IMR-90 (cell line): ENCODE results near the gene LTO1. TPM values are rescaled to one million over a fixed set of nuclear protein-coding genes. Genes with fewer than 3 reads are reported as not detected.

ENCODE experiments used
- ATAC-seq: fragments of 200-7000 bp; cut with Tn5 transposase; 2 replicates; pipeline ENCODE4 v1.9.1; 2020; ENCODE audit warnings: low read depth, mild to moderate bottlenecking, moderate library complexity
- BruUV-seq: library from RNA; stranded (reverse); fragments of 400-500 nt; replicated peaks from 2 replicates; lab custom pipeline; 2021; lab: Mats Ljungman, UMichigan
- CTCF ChIA-PET: fragments of 300-600 bp; formaldehyde crosslinking; extraction: SDS; loops from one replicate; lab custom pipeline; 2021; ENCODE audit warnings: antibody characterized with exemption; lab: Yijun Ruan, JAX
- POLR2A ChIA-PET: fragments of 300-600 bp; sonication (Branson Sonifier 250); formaldehyde crosslinking; loops from one replicate; lab custom pipeline; 2022; ENCODE audit warnings: antibody characterized with exemption; ENCODE audit not compliant: unreplicated experiment; lab: Charles Lee
- DNase-seq: peaks from one replicate; pipeline ENCODE4 v3.0.0; 2013
- H2AFZ ChIP-seq: replicated peaks from 2 replicates; pipeline ENCODE3; 2013; ENCODE audit warnings: low read length, mild to moderate bottlenecking; ENCODE audit not compliant: poor library complexity
- H2AK5ac ChIP-seq: 2 replicates; pipeline ENCODE4 v1.6.1; 2013; ENCODE audit warnings: low read depth, low read length, inconsistent platforms
- H2AK9ac ChIP-seq: replicated peaks from 2 replicates; pipeline ENCODE3; 2013; ENCODE audit warnings: mild to moderate bottlenecking, low read depth, low read length, moderate library complexity; ENCODE audit not compliant: poor library complexity
- H2BK120ac ChIP-seq: 2 replicates; pipeline ENCODE4 v1.6.1; 2013; ENCODE audit warnings: low read depth, low read length, inconsistent platforms
- H2BK15ac ChIP-seq: 3 replicates; pipeline ENCODE4 v1.6.1; 2013; ENCODE audit warnings: low read depth, low read length, inconsistent platforms
- H2BK20ac ChIP-seq: 2 replicates; pipeline ENCODE4 v1.6.1; 2013; ENCODE audit warnings: low read depth, mild to moderate bottlenecking, inconsistent platforms, low read length, moderate library complexity
- H2BK5ac ChIP-seq: 2 replicates; pipeline ENCODE4 v1.6.1; 2013; ENCODE audit warnings: mild to moderate bottlenecking, low read depth, low read length, inconsistent platforms; ENCODE audit not compliant: poor library complexity, severe bottlenecking
- H3K14ac ChIP-seq: replicated peaks from 2 replicates; pipeline ENCODE4 v1.6.1; 2013; ENCODE audit warnings: low read depth, low read length, inconsistent platforms
- H3K18ac ChIP-seq: 2 replicates; pipeline ENCODE4 v1.6.1; 2013; ENCODE audit warnings: low read depth, low read length, control low read depth
- H3K23ac ChIP-seq: 2 replicates; pipeline ENCODE4 v1.6.1; 2013; ENCODE audit warnings: low read depth, low read length, inconsistent platforms
- H3K27ac ChIP-seq: 2 replicates; pipeline ENCODE4 v1.5.1; 2013; ENCODE audit warnings: mild to moderate bottlenecking, control low read depth, low read length; ENCODE audit not compliant: insufficient read depth
- H3K27me3 ChIP-seq: 2 replicates; pipeline ENCODE4 v1.6.1; 2013; ENCODE audit warnings: low read length; ENCODE audit not compliant: control insufficient read depth, insufficient read depth
- H3K36me3 ChIP-seq: 2 replicates; pipeline ENCODE4 v1.6.1; 2013; ENCODE audit warnings: low read length, mixed read lengths; ENCODE audit not compliant: control insufficient read depth, insufficient read depth
- H3K4ac ChIP-seq: 2 replicates; pipeline ENCODE4 v1.6.1; 2013; ENCODE audit warnings: low read depth, low read length, inconsistent platforms
- H3K4me1 ChIP-seq: 2 replicates; pipeline ENCODE4 v1.6.1; 2013; ENCODE audit warnings: low read length, mixed read lengths; ENCODE audit not compliant: control insufficient read depth, insufficient read depth
- H3K4me2 ChIP-seq: 2 replicates; pipeline ENCODE4 v1.6.1; 2013; ENCODE audit warnings: low read depth, mild to moderate bottlenecking, control low read depth, low read length, moderate library complexity
- H3K4me3 ChIP-seq: 2 replicates; pipeline ENCODE4 v1.5.1; 2013; ENCODE audit warnings: low read depth, mild to moderate bottlenecking, control low read depth, low read length, moderate library complexity; ENCODE audit not compliant: insufficient read depth
- H3K56ac ChIP-seq: 2 replicates; pipeline ENCODE4 v1.6.1; 2013; ENCODE audit warnings: low read length, inconsistent platforms; ENCODE audit not compliant: insufficient read depth; ENCODE audit errors: extremely low read depth
- H3K79me1 ChIP-seq, 2 experiments: 2 replicates each; pipeline ENCODE4 v1.6.1; 2013; ENCODE audit warnings: low read length in 2 of 2, inconsistent platforms in 1 of 2, low read depth in 1 of 2
- H3K9ac ChIP-seq: 2 replicates; pipeline ENCODE4 v1.6.1; 2013; ENCODE audit warnings: low read depth, low read length, control low read depth
- H3K9me1 ChIP-seq: 2 replicates; pipeline ENCODE4 v1.6.1; 2013; ENCODE audit warnings: low read length, inconsistent platforms; ENCODE audit not compliant: insufficient read depth
- H3K9me3 ChIP-seq: 2 replicates; pipeline ENCODE4 v1.6.1; 2013; ENCODE audit warnings: low read length; ENCODE audit not compliant: control insufficient read depth, insufficient read depth
- H4K20me1 ChIP-seq: 2 replicates; pipeline ENCODE4 v1.6.1; 2013; ENCODE audit warnings: low read length, inconsistent platforms; ENCODE audit not compliant: insufficient read depth
- H4K5ac ChIP-seq: 2 replicates; pipeline ENCODE4 v1.6.1; 2013; ENCODE audit warnings: mild to moderate bottlenecking, low read depth, low read length, control low read depth
- H4K8ac ChIP-seq, 2 experiments: 2 replicates each; pipeline ENCODE4 v1.6.1; 2013; ENCODE audit warnings: low read depth in 2 of 2, low read length in 2 of 2, control low read depth in 1 of 2, inconsistent platforms in 1 of 2
- H4K91ac ChIP-seq: 2 replicates; pipeline ENCODE4 v1.6.1; 2013; ENCODE audit warnings: low read depth, low read length, inconsistent platforms; ENCODE audit not compliant: insufficient read depth
- BHLHE40 ChIP-seq: fragments of 150-350 bp; IDR thresholded peaks from 2 replicates; pipeline ENCODE4 v1.6.1; 2016; ENCODE audit warnings: mild to moderate bottlenecking, low read depth, low read length
- CEBPB ChIP-seq: IDR thresholded peaks from 2 replicates; pipeline ENCODE4 v1.6.1; 2012; ENCODE audit warnings: low read depth, low read length, improper control_type of control experiment
- CHD1 ChIP-seq: IDR thresholded peaks from 2 replicates; pipeline ENCODE4 v1.6.1; 2012; ENCODE audit warnings: low read depth, low read length, improper control_type of control experiment
- ELK1 ChIP-seq: fragments of 150-350 bp; IDR thresholded peaks from 2 replicates; pipeline ENCODE4 v1.6.1; 2016; ENCODE audit warnings: low read depth, mild to moderate bottlenecking, low read length, moderate library complexity, borderline replicate concordance
- FOS ChIP-seq: fragments of 150-350 bp; IDR thresholded peaks from 2 replicates; pipeline ENCODE4 v1.6.1; 2016; ENCODE audit warnings: low read depth, low read length
- MAFK ChIP-seq: IDR thresholded peaks from 2 replicates; pipeline ENCODE4 v1.6.1; 2012; ENCODE audit warnings: low read depth, low read length, improper control_type of control experiment
- MAZ ChIP-seq: IDR thresholded peaks from 2 replicates; pipeline ENCODE4 v1.6.1; 2012; ENCODE audit warnings: low read depth, mild to moderate bottlenecking, low read length, improper control_type of control experiment, moderate library complexity, borderline replicate concordance
- MXI1 ChIP-seq: IDR thresholded peaks from 2 replicates; pipeline ENCODE4 v1.6.1; 2012; ENCODE audit warnings: low read depth, mild to moderate bottlenecking, low read length, moderate library complexity, borderline replicate concordance
- NFE2L2 ChIP-seq: fragments of 150-350 bp; IDR thresholded peaks from 2 replicates; pipeline ENCODE4 v1.6.1; 2016; ENCODE audit warnings: low read depth, mild to moderate bottlenecking, low read length
- POLR2A ChIP-seq: IDR thresholded peaks from 2 replicates; pipeline ENCODE4 v1.6.1; 2012; ENCODE audit warnings: mild to moderate bottlenecking, low read depth, low read length
- RCOR1 ChIP-seq: IDR thresholded peaks from 2 replicates; pipeline ENCODE4 v1.6.1; 2012; ENCODE audit warnings: mild to moderate bottlenecking, low read length, improper control_type of control experiment; ENCODE audit not compliant: insufficient replicate concordance
- SMC3 ChIP-seq: fragments of 150-350 bp; IDR thresholded peaks from 2 replicates; pipeline ENCODE4 v1.6.1; 2016; ENCODE audit warnings: low read depth, mild to moderate bottlenecking, antibody characterized with exemption, low read length, moderate library complexity
- USF2 ChIP-seq: fragments of 150-350 bp; IDR thresholded peaks from 2 replicates; pipeline ENCODE4 v1.6.1; 2017; ENCODE audit warnings: mild to moderate bottlenecking, antibody characterized with exemption, low read length, low read depth
- WGBS, 2 experiments: methylation state at CpG; one replicate each; pipeline versions ENCODE4 v1.1.5 to v1.1.7; 2013; ENCODE audit warnings: missing lambda C conversion rate in 2 of 2; ENCODE audit not compliant: insufficient read length in 1 of 2; ENCODE audit errors: extremely low coverage in 2 of 2; 5-methylcytosine and 5-hydroxymethylcytosine counted together
- dilution Hi-C: fragments of 300-500 bp; cut with HindIII; formaldehyde crosslinking; loops from one replicate; pipeline ENCODE4 v1.14.3; 2018; ENCODE audit warnings: low sequenced_read_pairs; ENCODE audit not compliant: unreplicated experiment
- in situ Hi-C: fragments of 300-500 bp; cut with MboI; formaldehyde crosslinking; loops from 3 replicates; pipeline ENCODE4 v1.14.3; 2019; ENCODE audit warnings: low sequenced_read_pairs, inconsistent platforms, mixed read lengths
- intact Hi-C: fragments of 100-400 bp; cut with micrococcal nuclease; formaldehyde crosslinking; loops from 2 replicates; pipeline ENCODE4 v1.10.0; 2022
- polyA plus RNA-seq, 3 experiments: library from polyadenylated mRNA; depleted of rRNA; stranded (reverse); fragments of >200 nt; gene quantifications; 2 replicates each; pipeline ENCODE4 v1.2.3, GENCODE V29; 2012; ENCODE audit warnings: low replicate concordance in 1 of 3
- total RNA-seq: library from RNA; depleted of rRNA; stranded (reverse); fragments of >200 nt; gene quantifications from 2 replicates; pipeline ENCODE4 v1.2.3, GENCODE V29; 2012

LTO1 gene
- total and polyA plus RNA-seq, 2 of the 4 experiments (the other 2 are of a cell fraction), result 8.2 to 23.5 TPM

GRCh38 chr11:69636512-69637197 is 38.5 kb downstream of the LTO1 start (continued):
- TF ChIP-seq MXI1 (peak; percentile 90), NFE2L2 (peak; percentile 15; the same call in 1 of the 2 replicates), CHD1 (no peak)

GRCh38 chr11:69635804-69636511 is 39.2 kb downstream of the LTO1 start:
- H3K27ac ChIP-seq, result peak overlapping the region; percentile 56
- H3K23ac ChIP-seq, result peak overlapping the region; percentile 77
- ATAC-seq (no peak), DNase-seq (no peak)
- WGBS, 2 experiments, result 3% methylated on average over 13 of the region's 17 CpGs; no CpG with 5 or more reads in 1 of the 2 experiments
- H3K79me1 ChIP-seq, result peaks cover 0 to 31% of the 10 kb centered on the region in 2 experiments; a peak in 2 of 4 replicates
- H3K4me1 ChIP-seq, result peaks cover 5% of the 10 kb centered on the region
- H3K56ac ChIP-seq, result peak overlapping the region; percentile 92
- H2BK5ac ChIP-seq, result peak overlapping the region; percentile 75
- dilution Hi-C loops, result no loop called here
- H2BK20ac ChIP-seq, result peak overlapping the region; percentile 88
- POLR2A ChIA-PET, result interaction anchor here (0.5 kb wide), 1 partner anchor 339 kb away, joined by 3 read pairs; no protein-coding TSS in a partner anchor
- H4K20me1 ChIP-seq, result no peaks in the 10 kb centered on the region
- in situ Hi-C loops, result loop anchor here (10.0 kb wide), 1 partner anchor 191 kb away; no protein-coding TSS in a partner anchor
- peak overlapping the region; percentile 47 for H3K4me2 ChIP-seq
- H4K5ac ChIP-seq, result peak overlapping the region; percentile 61
- H3K9me1 ChIP-seq, result peaks cover 9% of the 10 kb centered on the region
- H2BK120ac ChIP-seq, result peak overlapping the region; percentile 98
- peak overlapping the region; percentile 97 for H3K4ac ChIP-seq
- no peaks in the 10 kb centered on the region for H3K27me3 ChIP-seq
- H2BK15ac ChIP-seq, result peak overlapping the region; percentile 95; the same call in 2 of the 3 replicates
- H3K14ac ChIP-seq, result peak overlapping the region; percentile 98
- H3K4me3 ChIP-seq, result peak overlapping the region; percentile 1; the same call in 1 of the 2 replicates
- no peaks in the 10 kb centered on the region for H3K9me3 ChIP-seq
- peak overlapping the region; percentile 58 for H3K18ac ChIP-seq
- peak overlapping the region; percentile 97 for H2AFZ ChIP-seq
- CTCF ChIA-PET, result no interaction called here
- H2AK9ac ChIP-seq, result peak overlapping the region; percentile 94
- peak overlapping the region; percentile 43; the same call in 1 of the 2 replicates for H3K9ac ChIP-seq
- H4K91ac ChIP-seq, result peak overlapping the region; percentile 89
- intact Hi-C loops, result no loop called here
- peak overlapping the region; percentile 84 to 98 for H4K8ac ChIP-seq
- peak overlapping the region; percentile 76 for H2AK5ac ChIP-seq
- no TSS peak for BruUV-seq
- no peaks in the 10 kb centered on the region for H3K36me3 ChIP-seq
- TF ChIP-seq MAFK (no peak), RCOR1 (no peak), CHD1 (no peak), FOS (no peak), MXI1 (no peak), USF2 (no peak), BHLHE40 (no peak), NFE2L2 (no peak), CEBPB (no peak), SMC3 (no peak), ELK1 (no peak), MAZ (no peak), POLR2A (no peak)
